Heart left ventricle (tissue), 13 donors: Measurements from ENCODE around the gene KANK4.

Experiments used
- POLR2A ChIP-seq, 2 donors: fragments of 450-650 bp; IDR thresholded peaks; one replicate each; pipeline ENCODE4 v1.6.1; 2017; ENCODE audit warnings: antibody characterized with exemption in 2 of 2, mild to moderate bottlenecking in 2 of 2, moderate library complexity in 2 of 2
- TF ChIP-seq, protein P1 (sequence below), 12 donors: fragments of 200-600 bp; sonication (generic) in 4 of 12; IDR thresholded peaks; one replicate each; pipeline versions ENCODE4 v1.5.0 to v1.8.0; 2018 to 2022; ENCODE audit warnings: antibody characterized with exemption in 12 of 12, mild to moderate bottlenecking in 5 of 12
- donor health status: ischemic (EF 13 %, LVEDD 7.1; RV severe dilation, severe dysfunction).
- donor health status: DM: no; HTN: yes; CAD: no.
- donor health status: DM: no; HTN: no; CAD: no.
- donor health status: ischemic (EF 25% LVEDD 6.9; RV normal size, moderate dysfunction).
- donor health status: ischemic (EF 25% LVEDD 5.7; RV mildly dilated, moderate dysfunction).
- donor health status: ischemic (EF 35%, LVEDD 5.7; RV mildly dilated, moderate dysfunction).
- donor health status: nonischemic (EF 11% LVEDD 7.7; RV severe dilation, severe dysfunction).
- donor health status: DM: yes; HTN: yes; CAD: no.
- donor health status: PGD.
- donor health status: ischemic (EF 29% LVEDD 5.4; RV normal size, mild dysfunction).
- donor health status: nonischemic (EF 23%, LVEDD 6.1; RV moderate dilation, normal function).

DNA sequence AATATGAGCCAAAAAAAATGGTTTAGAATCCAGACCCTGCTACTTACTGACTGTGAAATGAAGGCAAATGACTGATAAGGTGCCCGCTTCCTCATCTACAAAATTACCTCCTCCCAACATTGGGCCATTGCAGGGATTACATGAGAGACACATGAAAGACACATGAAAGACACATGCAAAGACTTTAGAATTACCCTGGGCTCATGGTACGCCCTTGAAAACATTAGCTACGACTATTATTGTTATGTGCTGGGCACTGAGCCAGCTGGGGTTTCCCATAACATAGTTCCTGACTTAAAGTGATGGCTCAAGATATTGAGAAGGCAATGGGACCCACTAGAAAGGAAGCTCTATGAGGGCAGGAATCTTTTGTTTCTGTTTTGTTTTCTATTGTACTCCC is 43.7 kb upstream of the KANK4 start:
- TF ChIP-seq, protein P1, sequence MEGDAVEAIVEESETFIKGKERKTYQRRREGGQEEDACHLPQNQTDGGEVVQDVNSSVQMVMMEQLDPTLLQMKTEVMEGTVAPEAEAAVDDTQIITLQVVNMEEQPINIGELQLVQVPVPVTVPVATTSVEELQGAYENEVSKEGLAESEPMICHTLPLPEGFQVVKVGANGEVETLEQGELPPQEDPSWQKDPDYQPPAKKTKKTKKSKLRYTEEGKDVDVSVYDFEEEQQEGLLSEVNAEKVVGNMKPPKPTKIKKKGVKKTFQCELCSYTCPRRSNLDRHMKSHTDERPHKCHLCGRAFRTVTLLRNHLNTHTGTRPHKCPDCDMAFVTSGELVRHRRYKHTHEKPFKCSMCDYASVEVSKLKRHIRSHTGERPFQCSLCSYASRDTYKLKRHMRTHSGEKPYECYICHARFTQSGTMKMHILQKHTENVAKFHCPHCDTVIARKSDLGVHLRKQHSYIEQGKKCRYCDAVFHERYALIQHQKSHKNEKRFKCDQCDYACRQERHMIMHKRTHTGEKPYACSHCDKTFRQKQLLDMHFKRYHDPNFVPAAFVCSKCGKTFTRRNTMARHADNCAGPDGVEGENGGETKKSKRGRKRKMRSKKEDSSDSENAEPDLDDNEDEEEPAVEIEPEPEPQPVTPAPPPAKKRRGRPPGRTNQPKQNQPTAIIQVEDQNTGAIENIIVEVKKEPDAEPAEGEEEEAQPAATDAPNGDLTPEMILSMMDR (IDR thresholded peaks at IDR 0.05) = no peak
- TF ChIP-seq POLR2A (IDR thresholded peaks at IDR 0.05) = no peak
